Endothelial cell of umbilical vein (primary cell): ENCODE measurements around the gene KIF25.

Experiments used
- CTCF ChIP-seq, 2 donors: IDR thresholded peaks; 1 replicate in 1 of 2; 2 replicates in 1 of 2; pipeline ENCODE4 v1.5.1; 2011; ENCODE audit warnings: low read length in 2 of 2, mild to moderate bottlenecking in 2 of 2, moderate library complexity in 2 of 2, control low read depth in 1 of 2, inconsistent platforms in 1 of 2, low read depth in 1 of 2; ENCODE audit not compliant: insufficient read depth in 1 of 2; ENCODE audit errors: extremely low read depth in 1 of 2
- EZH2 ChIP-seq: IDR thresholded peaks from 2 replicates; pipeline ENCODE4 v1.6.1; 2012; ENCODE audit warnings: borderline replicate concordance, low read depth, mild to moderate bottlenecking, moderate library complexity, low read length, inconsistent platforms; ENCODE audit not compliant: severe bottlenecking
- JUN ChIP-seq: IDR thresholded peaks from 2 replicates; pipeline ENCODE4 v1.6.1; 2011; ENCODE audit warnings: borderline replicate concordance, low read depth; ENCODE audit not compliant: insufficient read length, insufficient read depth
- MAX ChIP-seq: IDR thresholded peaks from 2 replicates; pipeline ENCODE4 v1.6.1; 2011; ENCODE audit not compliant: insufficient read depth, insufficient read length
- POLR2A ChIP-seq: IDR thresholded peaks from 2 replicates; pipeline ENCODE4 v1.6.1; 2012; ENCODE audit warnings: low read depth, mild to moderate bottlenecking, control low read depth, low read length
- POLR2AphosphoS5 ChIP-seq: IDR thresholded peaks from 2 replicates; pipeline ENCODE4 v1.6.1; 2012; ENCODE audit warnings: low read depth, mild to moderate bottlenecking, control low read depth, low read length, moderate library complexity; ENCODE audit not compliant: insufficient read depth

- TF ChIP-seq POLR2A (no peak), CTCF (IDR thresholded peaks at IDR 0.05; ENCODE audit: extremely low read depth in 1 of 2, insufficient read depth in 1 of 2, low read depth in 1 of 2, low read length in 2 of 2) (no peak), EZH2 (no peak), POLR2AphosphoS5 (no peak), MAX (no peak), JUN (no peak)
Observed at GRCh38 chr6:167979436-167980139, 17.9 kb upstream of the KIF25 start.
